ENCODE data around the gene KRTAP10-9.
"Not testable (repeated sequence)": the region's sequence is repeated elsewhere in the genome, so short reads cannot be mapped to it uniquely, and the experiment has no call there.

Gene KRTAP10-9, protein sequence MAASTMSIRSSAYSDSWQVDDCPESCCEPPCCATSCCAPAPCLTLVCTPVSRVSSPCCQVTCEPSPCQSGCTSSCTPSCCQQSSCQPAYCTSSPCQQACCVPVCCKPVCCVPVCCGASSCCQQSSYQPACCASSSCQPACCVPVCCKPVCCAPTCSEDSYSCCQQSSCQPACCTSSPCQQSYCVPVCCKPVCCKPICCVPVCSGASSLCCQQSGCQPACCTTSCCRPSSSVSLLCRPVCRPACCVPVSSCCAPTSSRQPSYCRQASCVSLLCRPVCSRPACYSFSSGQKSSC

GRCh38 chr21:44626673-44627143 is at the start of gene KRTAP10-9:
Gene KRTAP10-9, plus strand, starts transcription at chr21:44627093. Its CDS starts 79 bp downstream, at chr21:44627172.
- H3K27me3 ChIP-seq (ENCODE audit: control insufficient read depth, insufficient read depth, low read length): no peaks in the 10 kb centered on the region
- no peak within 1 kb of the TSS for H3K4me3 ChIP-seq (ENCODE audit: low read depth, low read length)
- no peaks in the 10 kb centered on the region for H3K4me1 ChIP-seq (ENCODE audit: control insufficient read depth, insufficient read depth, low read length)
- no peak within 1 kb of the TSS for H3K9ac ChIP-seq (ENCODE audit: low read depth, low read length)
- peaks cover 8% of the 10 kb centered on the region for H3K9me3 ChIP-seq (ENCODE audit: control insufficient read depth, insufficient read depth, low read length)
- no peaks in the 10 kb centered on the region for H3K36me3 ChIP-seq (ENCODE audit: control insufficient read depth, insufficient read depth, low read length)

DNA sequence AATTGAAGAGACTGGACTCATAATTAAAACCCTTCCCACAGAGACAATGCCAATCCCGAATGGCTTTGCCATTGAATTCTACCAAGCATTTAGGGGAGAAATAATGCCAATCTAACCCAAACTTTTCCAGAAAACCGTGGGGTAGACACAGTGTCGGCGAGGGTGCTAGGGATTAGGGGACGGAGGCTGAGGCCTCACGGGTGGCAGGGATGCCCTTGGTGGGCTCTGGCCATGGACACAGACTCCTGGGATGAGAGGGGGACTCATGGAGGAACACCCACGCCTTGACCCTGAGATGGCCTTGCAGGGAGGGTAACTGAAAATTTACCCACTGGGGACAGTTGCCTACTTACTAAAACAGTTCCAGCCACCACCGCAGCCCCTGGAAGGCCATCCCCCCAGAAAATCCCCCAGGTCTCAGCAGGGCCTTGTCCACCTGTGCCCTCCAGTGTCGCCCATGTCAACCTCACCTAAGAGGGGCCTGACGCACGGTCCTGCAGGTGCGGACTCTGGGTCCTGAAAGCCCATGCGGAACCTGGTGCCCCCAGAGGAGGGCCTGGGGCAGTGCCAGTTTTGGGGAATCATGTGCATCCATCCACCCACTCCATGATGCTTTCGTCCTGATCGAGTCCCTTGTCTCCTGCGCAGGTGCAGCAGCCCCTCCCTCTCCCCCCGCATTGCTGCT is 48.4 kb upstream of the KRTAP10-9 start:
- H3K4me1 ChIP-seq (ENCODE audit: control insufficient read depth, insufficient read depth, low read length): no peaks in the 10 kb centered on the region

DNA sequence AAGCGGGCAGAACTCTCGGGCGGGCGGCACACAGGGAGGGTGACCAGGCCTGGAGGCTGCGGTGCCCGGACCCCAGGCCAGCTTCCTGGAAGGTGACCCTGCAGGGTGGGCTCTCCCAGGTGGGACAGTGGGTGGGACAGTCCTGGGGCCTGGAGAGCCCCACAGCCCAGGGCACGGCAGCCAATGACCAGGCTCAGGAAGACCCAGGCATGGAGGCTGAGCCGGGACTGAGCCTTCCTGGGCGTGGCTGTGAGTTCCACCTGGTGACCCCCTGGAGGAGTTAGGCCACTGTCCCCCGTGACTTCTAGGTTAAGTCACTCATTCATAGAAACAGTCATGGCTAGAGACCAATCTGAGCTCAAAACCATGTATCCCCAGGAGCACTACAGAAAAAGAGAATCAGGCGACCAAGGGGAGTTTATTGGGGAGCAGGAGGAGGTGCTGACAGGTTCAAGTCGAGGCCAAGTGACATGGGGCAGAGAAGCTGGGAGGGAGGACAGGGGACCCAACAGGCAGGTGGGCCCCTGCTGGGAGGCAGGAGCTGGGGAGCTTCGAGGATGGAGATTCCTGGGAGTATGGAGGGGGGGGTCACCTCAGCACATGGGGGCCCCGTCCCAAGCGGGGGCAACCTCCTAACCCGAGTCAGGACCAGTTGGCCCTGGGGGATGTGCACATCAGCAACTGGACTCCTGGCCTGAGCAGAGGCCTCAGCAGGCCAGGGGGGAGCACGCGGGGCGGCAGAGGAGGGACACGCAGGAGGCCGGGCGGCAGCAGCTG is 47.6 kb upstream of the KRTAP10-9 start:
- no peaks in the 10 kb centered on the region for H3K4me1 ChIP-seq (ENCODE audit: control insufficient read depth, insufficient read depth, low read length)
- no peak overlapping the region for H3K4me3 ChIP-seq (ENCODE audit: low read depth, low read length)
- no peaks in the 10 kb centered on the region for H3K9me3 ChIP-seq (ENCODE audit: control insufficient read depth, insufficient read depth, low read length)
- H3K36me3 ChIP-seq (ENCODE audit: control insufficient read depth, insufficient read depth, low read length): no peaks in the 10 kb centered on the region
- no peaks in the 10 kb centered on the region for H3K27me3 ChIP-seq (ENCODE audit: control insufficient read depth, insufficient read depth, low read length)
- no peak overlapping the region for H3K9ac ChIP-seq (ENCODE audit: low read depth, low read length)

More for the DNA sequence above, 48.4 kb upstream of the KRTAP10-9 start:
- Histone ChIP-seq H3K36me3 (ENCODE audit: control insufficient read depth, insufficient read depth, low read length) (no peaks in the 10 kb centered on the region), H3K9me3 (ENCODE audit: control insufficient read depth, insufficient read depth, low read length) (no peaks in the 10 kb centered on the region), H3K27me3 (ENCODE audit: control insufficient read depth, insufficient read depth, low read length) (no peaks in the 10 kb centered on the region), H3K9ac (ENCODE audit: low read depth, low read length) (no peak overlapping the region), H3K4me3 (ENCODE audit: low read depth, low read length) (no peak overlapping the region)

DNA sequence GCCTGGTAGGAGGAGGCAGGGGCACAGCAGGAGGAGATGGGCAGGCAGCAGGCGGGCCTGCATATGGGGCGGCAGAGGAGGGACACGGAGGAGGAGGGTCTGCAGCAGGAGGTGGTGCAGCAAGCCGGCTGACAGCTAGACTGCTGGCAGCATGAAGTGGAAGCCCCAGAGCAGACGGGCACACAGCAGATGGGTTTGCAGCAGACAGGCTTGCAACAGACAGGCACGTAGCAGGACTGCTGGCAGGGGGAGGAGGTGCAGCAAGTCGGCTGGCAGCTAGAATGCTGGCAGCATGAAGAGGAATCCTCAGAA is 47.1 kb upstream of the KRTAP10-9 start:
- no peaks in the 10 kb centered on the region for H3K36me3 ChIP-seq (ENCODE audit: control insufficient read depth, insufficient read depth, low read length)
- no peak overlapping the region for H3K4me3 ChIP-seq (ENCODE audit: low read depth, low read length)
- H3K9ac ChIP-seq (ENCODE audit: low read depth, low read length): no peak overlapping the region
- H3K9me3 ChIP-seq (ENCODE audit: control insufficient read depth, insufficient read depth, low read length): no peaks in the 10 kb centered on the region
- H3K4me1 ChIP-seq (ENCODE audit: control insufficient read depth, insufficient read depth, low read length): no peaks in the 10 kb centered on the region
- no peaks in the 10 kb centered on the region for H3K27me3 ChIP-seq (ENCODE audit: control insufficient read depth, insufficient read depth, low read length)

- not testable (repeated sequence) for H3K27me3 ChIP-seq (ENCODE audit: control insufficient read depth, insufficient read depth, low read length); H3K9me3 ChIP-seq (ENCODE audit: control insufficient read depth, insufficient read depth, low read length); H3K4me1 ChIP-seq (ENCODE audit: control insufficient read depth, insufficient read depth, low read length); H3K4me3 ChIP-seq (ENCODE audit: low read depth, low read length); H3K9ac ChIP-seq (ENCODE audit: low read depth, low read length); H3K36me3 ChIP-seq (ENCODE audit: control insufficient read depth, insufficient read depth, low read length)
Measured at GRCh38 chr21:44580231-44580821, 46.6 kb upstream of the KRTAP10-9 start, which contains the start of gene KRTAP10-5. Gene KRTAP10-5, minus strand, starts transcription at chr21:44580604. Its CDS starts 26 bp downstream, at chr21:44580578.

- H3K4me1 ChIP-seq (ENCODE audit: control insufficient read depth, insufficient read depth, low read length): no peaks in the 10 kb centered on the region
- H3K36me3 ChIP-seq (ENCODE audit: control insufficient read depth, insufficient read depth, low read length): no peaks in the 10 kb centered on the region
- H3K9ac ChIP-seq (ENCODE audit: low read depth, low read length): no peak overlapping the region
- no peaks in the 10 kb centered on the region for H3K27me3 ChIP-seq (ENCODE audit: control insufficient read depth, insufficient read depth, low read length)
- no peak overlapping the region for H3K4me3 ChIP-seq (ENCODE audit: low read depth, low read length)
- H3K9me3 ChIP-seq (ENCODE audit: control insufficient read depth, insufficient read depth, low read length): no peaks in the 10 kb centered on the region
Measured at GRCh38 chr21:44581158-44581557, 45.7 kb upstream of the KRTAP10-9 start.

DNA sequence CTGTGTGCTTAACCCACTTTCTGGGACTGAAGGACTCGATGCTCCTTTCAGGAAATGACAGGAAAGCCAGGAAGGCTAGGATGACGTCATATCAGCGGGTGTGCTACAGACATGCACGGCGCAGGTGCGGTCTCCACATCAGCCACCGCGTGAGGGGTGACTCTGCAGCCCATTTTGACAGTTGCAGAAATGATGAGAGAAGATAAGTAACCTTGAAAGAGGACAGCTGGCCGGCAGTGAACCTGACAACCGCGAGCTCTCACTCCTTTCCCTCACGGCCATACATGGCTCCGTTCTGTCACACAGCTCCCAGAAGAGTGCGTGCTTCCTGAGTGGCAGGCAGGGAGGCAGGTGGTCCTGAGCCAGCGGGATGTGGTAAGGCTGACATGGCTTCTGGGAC is 44.8 kb upstream of the KRTAP10-9 start:
- H3K4me3 ChIP-seq (ENCODE audit: low read depth, low read length): no peak overlapping the region
- no peaks in the 10 kb centered on the region for H3K27me3 ChIP-seq (ENCODE audit: control insufficient read depth, insufficient read depth, low read length)
- no peaks in the 10 kb centered on the region for H3K9me3 ChIP-seq (ENCODE audit: control insufficient read depth, insufficient read depth, low read length)
- no peaks in the 10 kb centered on the region for H3K4me1 ChIP-seq (ENCODE audit: control insufficient read depth, insufficient read depth, low read length)
- no peak overlapping the region for H3K9ac ChIP-seq (ENCODE audit: low read depth, low read length)
- H3K36me3 ChIP-seq (ENCODE audit: control insufficient read depth, insufficient read depth, low read length): no peaks in the 10 kb centered on the region

GRCh38 chr21:44583089-44583799 is 43.6 kb upstream of the KRTAP10-9 start:
- no peaks in the 10 kb centered on the region for H3K9me3 ChIP-seq (ENCODE audit: control insufficient read depth, insufficient read depth, low read length)
- no peaks in the 10 kb centered on the region for H3K36me3 ChIP-seq (ENCODE audit: control insufficient read depth, insufficient read depth, low read length)
- no peak overlapping the region for H3K4me3 ChIP-seq (ENCODE audit: low read depth, low read length)

GRCh38 chr21:44583800-44584147 is 43.1 kb upstream of the KRTAP10-9 start:
- H3K4me3 ChIP-seq (ENCODE audit: low read depth, low read length): no peak overlapping the region
- no peaks in the 10 kb centered on the region for H3K27me3 ChIP-seq (ENCODE audit: control insufficient read depth, insufficient read depth, low read length)
- no peaks in the 10 kb centered on the region for H3K36me3 ChIP-seq (ENCODE audit: control insufficient read depth, insufficient read depth, low read length)
- no peak overlapping the region for H3K9ac ChIP-seq (ENCODE audit: low read depth, low read length)
- no peaks in the 10 kb centered on the region for H3K4me1 ChIP-seq (ENCODE audit: control insufficient read depth, insufficient read depth, low read length)
- H3K9me3 ChIP-seq (ENCODE audit: control insufficient read depth, insufficient read depth, low read length): no peaks in the 10 kb centered on the region

More at GRCh38 chr21:44583089-44583799, 43.6 kb upstream of the KRTAP10-9 start:
- Histone ChIP-seq H3K4me1 (ENCODE audit: control insufficient read depth, insufficient read depth, low read length) (no peaks in the 10 kb centered on the region), H3K9ac (ENCODE audit: low read depth, low read length) (no peak overlapping the region), H3K27me3 (ENCODE audit: control insufficient read depth, insufficient read depth, low read length) (no peaks in the 10 kb centered on the region)

DNA sequence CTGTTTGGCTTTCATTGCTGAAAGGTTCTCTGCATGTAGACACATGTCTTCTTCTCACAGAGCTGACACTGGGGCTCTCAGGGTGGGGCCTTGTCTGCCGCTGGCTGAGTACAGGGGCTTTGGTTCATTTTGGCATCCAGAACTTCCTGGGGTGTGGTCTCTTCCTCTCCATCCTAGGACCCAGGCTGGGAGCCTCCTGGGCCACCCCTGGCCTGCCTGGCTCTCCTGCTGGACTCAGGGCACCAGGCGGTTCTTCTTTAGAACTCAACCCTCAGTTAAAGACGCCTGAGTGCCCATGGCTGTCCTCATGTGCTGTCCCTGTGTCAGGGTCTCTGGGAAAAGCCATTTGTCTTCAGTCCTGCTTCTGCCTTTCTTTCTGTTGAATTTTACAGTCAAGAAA is 41.0 kb upstream of the KRTAP10-9 start:
- H3K9me3 ChIP-seq (ENCODE audit: control insufficient read depth, insufficient read depth, low read length): no peaks in the 10 kb centered on the region
- H3K4me3 ChIP-seq (ENCODE audit: low read depth, low read length): no peak overlapping the region
- no peaks in the 10 kb centered on the region for H3K36me3 ChIP-seq (ENCODE audit: control insufficient read depth, insufficient read depth, low read length)
- H3K4me1 ChIP-seq (ENCODE audit: control insufficient read depth, insufficient read depth, low read length): no peaks in the 10 kb centered on the region
- H3K27me3 ChIP-seq (ENCODE audit: control insufficient read depth, insufficient read depth, low read length): no peaks in the 10 kb centered on the region
- H3K9ac ChIP-seq (ENCODE audit: low read depth, low read length): no peak overlapping the region

DNA sequence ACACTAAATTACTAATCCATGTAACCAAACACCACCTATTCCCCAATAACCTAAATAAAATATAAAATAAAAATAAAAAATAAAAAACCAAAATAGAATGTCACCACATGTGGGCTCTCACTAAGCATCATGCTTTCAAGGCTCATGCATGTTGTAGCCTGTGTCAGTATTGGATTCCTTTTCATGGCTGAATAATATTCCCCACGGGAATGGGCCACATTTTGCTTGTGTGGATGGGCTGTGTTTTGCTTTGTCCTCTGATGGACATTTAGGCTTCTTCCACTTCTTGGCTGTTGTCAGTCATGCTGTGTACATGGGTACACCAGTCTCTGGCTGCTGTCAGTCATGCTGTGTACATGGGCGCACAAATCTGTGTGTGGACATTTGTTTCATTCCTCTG is 37.8 kb upstream of the KRTAP10-9 start:
- Histone ChIP-seq H3K4me3 (ENCODE audit: low read depth, low read length) (no peak overlapping the region), H3K4me1 (ENCODE audit: control insufficient read depth, insufficient read depth, low read length) (peaks cover 5% of the 10 kb centered on the region), H3K36me3 (ENCODE audit: control insufficient read depth, insufficient read depth, low read length) (no peaks in the 10 kb centered on the region), H3K9ac (ENCODE audit: low read depth, low read length) (no peak overlapping the region), H3K9me3 (ENCODE audit: control insufficient read depth, insufficient read depth, low read length) (no peaks in the 10 kb centered on the region), H3K27me3 (ENCODE audit: control insufficient read depth, insufficient read depth, low read length) (no peaks in the 10 kb centered on the region)
